ENCODE results near the gene ARPC1A.

The ARPC1A gene

DNA sequence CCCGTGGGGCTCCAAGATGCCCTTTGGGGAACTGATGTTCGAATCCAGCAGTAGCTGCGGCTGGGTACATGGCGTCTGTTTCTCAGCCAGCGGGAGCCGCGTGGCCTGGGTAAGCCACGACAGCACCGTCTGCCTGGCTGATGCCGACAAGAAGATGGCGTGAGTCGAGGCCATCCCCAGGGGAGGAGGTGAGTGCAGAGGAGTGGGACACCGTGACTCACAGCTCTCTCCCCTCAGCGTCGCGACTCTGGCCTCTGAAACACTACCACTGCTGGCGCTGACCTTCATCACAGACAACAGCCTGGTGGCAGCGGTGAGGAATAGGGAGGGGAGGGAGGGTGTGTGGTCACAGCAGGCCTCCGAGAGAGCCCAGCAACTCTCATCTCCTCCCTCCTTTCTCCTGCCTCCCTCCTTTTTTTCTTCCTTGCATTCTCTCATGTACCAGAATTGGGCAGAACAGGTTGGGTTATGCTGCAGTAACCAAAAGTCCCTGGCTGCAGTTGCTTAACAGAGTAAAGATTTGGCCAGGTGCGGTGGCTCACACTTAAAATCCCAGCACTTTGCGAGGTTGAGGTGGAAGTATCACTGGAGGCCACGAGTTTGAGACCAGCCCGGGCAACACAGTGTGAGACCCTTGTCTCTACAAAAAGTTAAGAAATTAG, 65.4 kb downstream of the ARPC1A start:
- no peak for DNase-seq

DNA sequence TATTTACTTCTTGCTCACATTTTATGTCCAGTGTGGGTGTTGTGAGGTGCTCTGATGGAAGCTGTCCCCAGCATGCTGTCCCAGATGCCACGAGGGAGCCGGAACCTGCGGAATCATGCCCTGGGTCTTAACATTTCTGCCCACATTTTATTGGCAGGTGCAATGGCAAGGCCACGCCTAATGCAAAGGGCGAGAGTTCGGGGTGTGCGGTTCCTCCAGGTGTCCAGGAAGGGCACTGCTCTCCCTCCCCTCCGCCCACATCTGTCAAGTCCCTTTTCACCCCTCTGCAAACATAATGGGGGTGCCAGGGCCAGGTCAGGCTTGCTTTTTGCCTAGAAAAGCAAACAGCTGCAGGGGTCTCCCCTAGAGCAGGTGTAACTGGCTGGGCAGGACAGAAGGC, 66.3 kb downstream of the ARPC1A start:
- DNase-seq, result no peak

DNA sequence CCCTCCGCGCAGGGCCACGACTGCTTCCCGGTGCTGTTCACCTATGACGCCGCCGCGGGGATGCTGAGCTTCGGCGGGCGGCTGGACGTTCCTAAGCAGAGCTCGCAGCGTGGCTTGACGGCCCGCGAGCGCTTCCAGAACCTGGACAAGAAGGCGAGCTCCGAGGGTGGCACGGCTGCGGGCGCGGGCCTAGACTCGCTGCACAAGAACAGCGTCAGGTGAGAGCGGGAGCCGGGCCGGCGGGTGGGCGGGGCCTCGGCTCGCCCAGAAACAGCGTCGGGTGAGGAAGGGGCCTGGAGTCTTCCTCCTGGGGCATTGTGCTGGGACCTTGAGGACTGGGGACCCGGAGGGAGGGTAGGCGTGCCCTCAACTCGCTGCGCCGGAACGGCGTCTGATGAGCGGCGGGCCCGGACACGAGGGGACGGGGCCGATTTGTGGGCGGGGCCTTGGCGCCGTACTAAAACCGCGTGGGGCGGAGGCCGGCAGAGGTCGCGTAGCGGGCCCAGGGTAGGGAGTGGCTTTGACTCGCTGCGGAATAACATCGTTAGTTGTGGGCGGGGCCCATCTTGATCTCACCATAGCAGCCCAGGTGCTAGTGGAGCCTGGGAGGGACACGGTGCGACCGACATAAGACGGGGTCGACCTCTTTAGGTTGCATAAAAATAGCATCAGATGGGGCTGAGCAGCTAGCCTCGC, 67.1 kb downstream of the ARPC1A start:
- DNase-seq, result no peak

DNA sequence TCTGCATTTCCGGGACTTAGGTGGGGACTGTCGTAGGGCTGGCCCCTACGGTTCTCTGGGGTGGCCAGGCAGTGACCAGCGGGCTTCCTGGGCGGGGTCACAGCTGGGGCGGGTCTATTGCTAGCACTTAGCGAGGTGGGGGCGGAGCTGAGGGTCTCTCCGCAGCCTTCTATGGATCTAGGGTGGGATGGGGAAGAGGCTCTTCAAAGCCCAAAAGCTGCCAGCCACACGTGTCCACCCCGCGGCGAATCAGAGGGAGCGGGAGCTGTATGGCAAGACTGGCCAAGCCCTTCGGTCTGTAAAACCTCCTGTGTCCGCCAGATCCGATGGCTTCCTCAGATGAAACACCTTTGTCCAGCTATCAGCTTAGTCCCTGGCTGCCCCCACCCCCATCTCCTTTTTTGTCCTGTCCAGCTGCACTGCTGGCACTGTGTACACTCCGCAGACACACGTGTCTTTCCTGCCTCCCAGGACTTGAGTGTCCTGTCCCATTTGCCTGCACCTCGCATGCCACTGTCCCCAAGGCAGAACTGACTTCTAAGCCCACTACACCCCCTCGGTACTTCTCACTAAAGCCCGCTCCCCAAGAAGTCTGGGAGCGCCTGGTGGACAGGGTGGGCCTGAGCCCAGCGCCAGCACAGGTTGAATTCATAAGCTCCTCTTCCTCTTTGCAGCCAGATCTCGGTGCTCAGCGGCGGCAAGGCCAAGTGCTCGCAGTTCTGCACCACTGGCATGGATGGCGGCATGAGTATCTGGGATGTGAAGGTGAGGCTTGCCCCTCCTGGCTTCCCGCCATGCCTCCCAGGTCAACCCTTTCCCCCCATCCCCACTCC, 67.9 kb downstream of the ARPC1A start:
- no peak for DNase-seq

DNA sequence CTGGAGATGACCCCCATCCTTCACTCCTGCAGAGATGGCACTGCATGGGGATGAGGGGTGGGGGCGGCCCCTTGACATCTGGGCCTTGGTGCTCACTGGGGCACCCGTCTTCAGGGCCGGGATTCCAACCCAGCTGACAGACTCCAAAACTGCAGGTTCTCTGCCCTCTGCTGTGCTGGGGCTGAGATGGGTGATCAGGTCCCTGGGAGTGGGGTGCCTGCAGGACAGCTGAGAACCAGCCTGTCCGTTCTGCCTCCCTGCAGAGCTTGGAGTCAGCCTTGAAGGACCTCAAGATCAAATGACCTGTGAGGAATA, 68.4 kb downstream of the ARPC1A start:
- no peak for DNase-seq

DNA sequence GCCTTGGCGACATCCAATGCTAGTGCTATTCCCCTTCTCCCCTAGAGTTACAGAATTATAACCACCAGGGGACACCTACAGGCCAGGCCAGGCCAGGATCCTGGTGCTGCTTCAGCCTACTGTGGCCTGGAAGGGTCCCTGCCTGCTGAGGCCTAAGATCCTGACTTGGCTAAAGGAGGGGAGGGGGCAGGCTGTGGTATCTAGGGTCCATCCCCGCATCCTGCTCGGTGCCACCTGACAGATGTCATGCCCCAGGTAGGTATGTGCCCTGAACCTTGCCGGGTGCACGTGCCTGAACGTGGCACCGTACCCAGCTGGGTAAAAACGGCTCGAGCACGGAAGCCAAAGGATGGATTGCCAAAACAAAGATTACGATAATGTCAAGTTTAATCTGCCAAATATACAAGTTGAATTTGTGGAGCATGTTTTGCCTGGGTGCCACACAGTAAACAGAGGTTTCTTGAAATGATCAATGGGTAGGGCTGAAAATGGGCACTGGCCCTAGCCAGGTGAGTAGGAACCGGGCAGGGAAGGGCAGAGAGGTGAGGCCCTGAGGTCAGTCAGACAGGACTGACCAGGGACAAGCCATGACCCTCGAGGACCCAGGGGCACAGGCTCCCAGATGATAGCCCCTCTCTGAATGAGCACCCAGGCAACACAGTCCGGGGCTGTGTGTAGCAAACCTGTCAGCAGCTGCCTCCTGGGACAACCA, 70.1 kb downstream of the ARPC1A start:
- DNase-seq, result no peak

DNA sequence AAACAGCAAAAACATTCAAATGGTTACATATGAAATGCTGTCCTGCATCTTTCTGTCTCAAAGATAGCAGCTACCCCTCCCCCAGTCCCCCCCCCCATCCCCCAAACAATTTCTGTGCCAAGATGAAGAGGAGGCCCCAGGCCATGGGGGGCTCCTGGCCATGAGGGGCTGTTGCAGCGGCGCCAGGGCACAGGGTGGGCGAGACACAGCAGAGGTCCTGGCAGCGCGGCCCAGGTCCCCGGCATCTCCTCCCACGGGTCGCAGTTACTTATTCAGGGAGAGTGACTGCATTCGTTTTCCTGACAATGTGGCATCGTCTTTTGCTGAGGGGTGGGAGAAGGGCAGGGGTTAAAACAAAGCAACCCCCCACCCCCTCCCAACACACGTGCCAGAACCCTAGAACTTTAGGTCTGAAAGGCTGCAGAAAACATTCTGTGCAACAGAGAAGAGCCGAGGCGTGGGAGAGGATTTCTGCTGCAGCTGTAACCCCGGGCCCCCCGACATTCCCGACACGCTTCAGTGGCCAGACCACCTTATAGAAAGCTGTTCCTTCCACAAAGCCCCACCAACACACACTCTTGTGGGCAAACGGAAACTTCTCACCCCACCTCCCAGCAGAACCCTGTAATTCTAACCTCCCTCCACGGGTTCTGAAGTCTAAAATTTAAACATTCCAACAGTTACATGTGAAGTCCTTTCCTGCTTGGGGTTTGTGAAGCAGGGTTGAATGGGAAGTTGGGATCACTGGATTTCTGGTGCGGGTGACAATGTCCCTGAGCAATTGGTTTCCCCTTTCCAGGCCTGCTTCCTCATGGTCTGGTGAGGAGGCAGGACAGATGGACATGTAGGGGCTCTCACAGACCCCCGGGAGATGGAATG, 71.0 kb downstream of the ARPC1A start:
- DNase-seq, result no peak

DNA sequence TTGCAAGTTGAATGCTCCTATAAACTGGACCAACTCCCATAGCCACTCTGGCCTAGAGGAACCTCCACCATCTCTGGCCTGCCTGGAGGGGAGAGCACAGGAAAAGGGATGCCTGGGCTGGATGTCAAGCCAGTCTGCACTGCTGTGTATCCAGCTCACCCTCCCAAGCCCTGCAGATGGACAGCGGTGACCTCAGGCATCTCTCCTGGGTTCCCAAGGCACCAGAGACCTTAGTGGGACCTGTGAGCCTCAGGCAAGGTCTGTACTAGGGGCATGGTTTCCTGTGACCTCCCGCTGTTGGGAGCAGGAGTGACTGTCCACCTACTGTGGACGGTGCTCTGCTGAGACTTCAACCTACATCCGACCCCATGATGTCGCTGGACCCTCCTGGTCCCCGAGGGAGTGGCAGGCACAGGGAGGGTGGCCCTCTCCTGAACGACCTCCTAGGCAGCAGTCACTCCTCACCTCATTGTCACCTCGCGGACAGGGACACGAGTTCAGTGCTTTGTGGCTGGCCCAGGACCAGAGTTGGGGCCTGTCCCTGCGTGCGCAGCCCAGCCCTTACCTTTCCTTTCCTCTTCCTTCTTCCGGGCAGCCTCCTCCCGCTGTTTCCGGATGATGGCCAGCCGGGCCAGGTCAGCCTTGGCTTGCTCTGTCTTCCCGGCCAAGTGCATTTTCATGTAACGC, 71.7 kb downstream of the ARPC1A start:
- DNase-seq, result no peak

DNA sequence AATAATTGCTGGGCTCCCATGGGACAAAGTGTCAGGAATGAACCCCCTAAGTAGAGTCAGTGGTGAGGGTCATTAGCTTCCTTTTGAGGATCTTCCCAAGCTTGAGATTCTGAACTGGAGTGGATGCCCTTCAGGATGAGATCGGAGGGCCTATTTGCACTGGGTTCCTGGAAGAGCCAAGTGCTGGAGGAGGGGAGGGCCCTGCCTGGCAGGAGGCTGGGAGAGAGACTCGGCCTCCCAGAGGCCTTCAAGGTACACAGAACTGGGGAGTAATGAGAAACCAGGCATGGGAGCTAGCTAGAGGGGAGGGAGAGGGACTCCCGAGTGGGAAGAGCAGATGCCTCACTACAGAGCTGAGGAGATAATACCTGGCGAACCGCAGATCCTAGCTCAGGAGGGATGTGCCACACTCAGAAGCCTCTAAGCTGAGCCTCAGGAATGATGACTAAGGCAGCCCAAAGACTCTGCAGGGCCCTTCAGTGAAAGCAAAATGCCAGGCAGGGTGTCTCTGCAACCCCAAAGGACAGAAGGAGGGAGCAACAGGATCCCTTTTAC, 73.3 kb downstream of the ARPC1A start:
- no peak for DNase-seq

DNA sequence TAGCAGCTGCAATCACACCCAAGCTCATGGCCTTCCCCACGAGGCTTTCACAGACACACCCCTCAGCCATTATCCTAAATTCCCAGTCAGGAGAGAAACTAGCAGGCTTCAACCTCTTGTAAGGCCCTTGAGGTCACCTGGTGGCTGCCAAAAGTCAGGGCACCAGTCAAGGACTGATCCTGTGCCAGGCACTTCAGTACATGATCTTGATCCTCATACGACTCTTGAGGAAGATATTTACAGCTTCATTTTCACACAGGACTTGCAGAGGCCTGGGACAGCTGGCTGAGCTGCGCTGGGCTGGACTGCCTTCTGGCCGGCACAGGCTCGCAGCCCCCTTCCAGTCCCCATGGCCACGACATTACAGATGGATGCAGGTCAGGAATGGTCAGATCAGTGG, 73.9 kb downstream of the ARPC1A start:
- DNase-seq, result no peak

DNA sequence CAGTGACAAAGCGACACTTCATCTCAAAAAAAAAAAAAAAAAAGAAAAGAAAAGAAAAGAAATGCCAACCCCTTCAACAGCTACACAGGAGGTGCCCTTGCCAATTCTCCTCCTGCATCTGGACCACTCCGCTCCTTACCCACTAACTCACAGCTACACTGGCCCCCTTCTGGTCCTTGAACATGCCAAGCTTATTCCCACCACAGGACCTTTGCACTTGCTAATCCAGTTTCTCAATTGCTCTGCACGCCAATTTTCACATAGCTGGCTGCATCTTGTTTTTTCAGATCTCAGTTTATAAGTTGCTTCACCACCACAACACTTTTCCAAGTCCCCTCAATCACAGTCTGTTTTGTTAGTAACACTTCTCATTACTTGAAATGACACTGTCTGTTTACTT, 77.2 kb downstream of the ARPC1A start:
- DNase-seq, result no peak

DNA sequence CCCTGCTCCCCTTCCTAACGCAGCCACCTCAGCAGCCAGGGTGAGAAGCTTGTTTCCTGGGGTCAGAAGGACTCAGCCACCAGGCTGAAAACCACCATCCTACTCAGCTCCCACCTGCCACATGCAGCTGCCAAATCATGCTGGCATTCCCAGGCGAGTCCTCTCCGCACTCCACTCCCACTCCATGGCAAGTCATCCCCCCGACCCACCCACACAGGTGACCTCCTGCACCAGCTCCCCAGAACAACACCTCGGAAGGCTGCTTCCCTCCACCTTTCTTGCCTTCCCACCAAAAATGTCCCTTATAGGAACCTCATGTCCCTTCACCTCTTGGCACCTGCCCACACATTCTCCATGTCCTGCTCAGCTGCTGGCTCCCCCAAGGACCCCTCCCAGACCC, 78.1 kb downstream of the ARPC1A start:
- no peak for DNase-seq

DNA sequence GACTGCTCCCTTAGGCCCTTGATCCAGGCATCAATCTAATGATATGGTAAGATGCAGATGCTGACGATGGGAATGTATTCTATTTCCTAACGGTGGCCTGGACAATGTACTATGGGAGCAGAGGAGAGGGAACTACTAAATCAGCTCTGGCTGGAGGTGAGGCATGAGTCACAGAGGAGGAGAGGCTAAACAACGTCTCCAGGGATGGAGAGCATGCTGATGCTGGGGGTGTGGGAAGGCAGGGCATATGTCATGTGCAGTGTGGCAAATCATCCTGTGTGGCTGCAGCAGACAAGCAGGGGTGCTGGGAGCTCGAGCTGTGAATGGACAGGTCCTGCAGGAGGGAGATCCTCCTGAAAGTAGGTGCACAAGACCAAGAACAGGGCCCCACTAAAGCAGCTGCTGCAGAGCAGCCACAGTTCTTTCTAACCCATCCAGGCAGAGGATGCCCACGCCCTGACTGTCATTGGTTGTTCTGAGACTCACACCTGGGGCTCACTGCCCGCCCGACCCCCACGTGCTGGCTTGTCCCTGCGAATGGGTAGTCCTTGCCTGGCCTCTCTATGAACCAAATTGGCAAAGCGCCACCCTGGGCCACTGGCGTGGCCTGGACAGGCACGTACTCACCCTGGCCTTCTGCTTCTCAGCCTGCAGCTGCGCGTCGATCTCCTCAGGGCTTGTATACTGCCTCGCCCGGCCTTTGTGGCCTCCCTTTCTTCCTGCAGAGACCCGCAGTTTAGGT, 78.7 kb downstream of the ARPC1A start:
- no peak for DNase-seq

DNA sequence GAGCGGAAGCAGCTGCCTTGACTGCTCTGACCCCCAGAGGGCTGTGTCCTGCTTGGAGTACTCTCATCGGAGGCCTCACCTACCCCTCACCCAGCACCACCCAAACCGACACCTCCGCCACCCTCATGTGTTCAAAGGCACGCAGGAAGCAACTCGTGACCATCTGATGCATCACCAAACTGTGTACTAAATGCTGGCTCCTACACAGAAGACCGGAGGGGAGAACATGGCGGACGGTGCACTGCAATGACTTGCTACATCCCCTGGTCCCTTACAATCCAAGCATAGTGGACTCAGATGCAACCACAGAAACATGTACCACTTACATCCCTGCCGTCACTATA, 79.3 kb downstream of the ARPC1A start:
- no peak for DNase-seq

DNA sequence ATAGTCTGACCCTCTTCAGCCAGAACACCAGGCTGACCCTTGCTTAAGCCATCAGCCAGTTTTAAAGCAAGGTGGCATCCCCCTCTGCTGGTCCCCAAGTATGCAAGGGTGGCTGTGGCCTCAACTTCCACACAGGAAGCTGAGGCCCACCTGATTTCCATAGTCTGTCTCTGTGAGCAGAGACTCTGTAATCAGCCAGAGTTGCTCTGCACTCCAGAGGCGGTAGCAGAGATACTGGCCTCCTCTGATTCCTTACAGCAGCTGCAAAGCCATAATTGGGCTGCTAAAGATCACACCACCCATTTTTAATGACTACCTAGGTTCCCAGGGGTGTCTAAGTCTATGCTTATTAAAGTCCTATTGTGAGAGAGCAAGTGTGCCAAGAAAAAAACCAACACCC, 80.9 kb downstream of the ARPC1A start:
- DNase-seq, result no peak

DNA sequence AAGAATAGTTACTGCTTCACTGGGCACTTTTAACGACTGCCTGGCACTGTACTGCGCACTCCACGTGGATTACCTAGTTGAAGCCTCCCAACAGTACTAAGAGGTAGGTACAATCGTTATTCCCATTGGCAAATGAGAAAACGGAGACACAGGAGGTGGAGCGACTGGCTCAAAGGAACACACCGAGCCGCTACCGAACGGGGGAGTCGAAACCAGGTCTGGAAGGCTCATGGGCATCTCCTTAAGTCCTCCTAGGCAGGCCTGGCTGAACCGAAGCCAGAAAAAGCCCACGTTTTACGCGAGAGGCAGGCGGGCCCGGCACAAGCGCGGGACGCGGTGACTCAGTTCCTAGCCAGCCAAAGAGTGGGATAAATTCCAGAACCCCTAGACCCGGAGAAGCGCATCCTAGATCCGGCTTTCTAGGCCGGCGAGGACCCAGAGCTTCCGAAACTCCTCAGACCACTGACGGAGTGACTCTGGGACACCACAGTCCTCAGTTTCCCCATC, 82.2 kb downstream of the ARPC1A start:
- DNase-seq, result no peak

DNA sequence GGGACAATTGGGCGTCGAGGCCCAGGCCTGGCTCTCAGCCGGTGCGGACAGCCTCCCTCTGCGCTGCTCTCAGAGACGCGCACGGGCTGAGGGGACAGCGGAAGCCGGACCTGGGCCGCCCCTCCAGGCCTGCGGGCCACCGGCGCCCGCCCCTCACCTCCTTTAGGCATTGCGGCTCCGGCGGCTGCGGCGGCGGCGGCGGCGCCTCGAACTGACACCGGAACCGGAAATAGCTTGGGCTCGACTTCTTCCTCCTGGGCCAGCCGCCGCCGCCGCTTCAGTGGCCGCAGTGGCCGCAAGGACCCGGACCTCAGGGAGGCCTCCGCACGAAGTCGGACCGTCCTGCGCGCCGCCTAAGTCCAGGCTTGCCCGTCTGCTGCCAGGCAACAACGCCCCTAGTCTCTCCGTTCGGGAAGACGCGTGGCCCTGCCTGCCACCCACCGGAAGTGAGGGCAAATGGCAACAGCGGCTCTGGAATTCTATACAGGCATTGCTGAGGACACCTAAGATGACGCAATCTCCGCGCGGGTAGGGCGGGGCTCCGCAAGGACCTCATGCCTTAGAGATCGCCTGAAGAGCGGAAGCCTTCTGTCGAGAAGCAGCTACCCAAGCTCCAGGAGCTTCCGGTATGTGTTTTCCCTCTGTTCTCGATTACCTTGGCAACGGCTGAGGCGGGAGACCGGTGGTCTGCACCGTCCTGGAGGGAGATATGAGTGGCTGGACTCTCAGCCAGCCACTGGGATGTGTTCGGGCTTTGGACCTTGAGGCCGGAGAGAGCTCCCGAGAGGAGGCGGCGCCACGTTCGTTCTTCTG, 82.9 kb downstream of the ARPC1A start, which contains the start of the genes BUD31 and PDAP1:
BUD31 (plus strand) TSS at position 591 of the 813 bp plus-strand sequence. CDS start 2,124 bp downstream, outside the sequence.
PDAP1 (minus strand) TSS at position 219 of the 813 bp plus-strand sequence; CDS start at position 170, 49 bp downstream.
- peak; percentile 93 for DNase-seq

DNA sequence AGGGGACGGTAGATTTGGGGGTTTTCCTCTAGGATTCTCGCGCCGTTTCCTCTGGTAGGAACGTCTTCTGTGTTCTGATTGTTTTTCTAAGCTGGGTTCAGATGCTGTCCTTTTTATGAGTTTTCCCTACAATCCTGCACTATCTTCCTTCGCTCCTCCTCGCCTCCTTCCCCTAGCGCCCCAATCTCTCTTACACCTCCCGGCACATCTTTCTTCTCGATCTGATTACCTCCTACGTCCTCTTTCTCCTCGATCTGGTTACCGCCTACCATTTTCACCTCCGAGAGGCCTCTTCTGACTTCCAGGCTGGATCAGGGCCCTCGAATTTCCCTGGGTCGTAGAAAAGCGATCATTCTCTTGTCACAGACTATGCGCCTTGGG, 83.5 kb downstream of the ARPC1A start:
- no peak for DNase-seq

DNA sequence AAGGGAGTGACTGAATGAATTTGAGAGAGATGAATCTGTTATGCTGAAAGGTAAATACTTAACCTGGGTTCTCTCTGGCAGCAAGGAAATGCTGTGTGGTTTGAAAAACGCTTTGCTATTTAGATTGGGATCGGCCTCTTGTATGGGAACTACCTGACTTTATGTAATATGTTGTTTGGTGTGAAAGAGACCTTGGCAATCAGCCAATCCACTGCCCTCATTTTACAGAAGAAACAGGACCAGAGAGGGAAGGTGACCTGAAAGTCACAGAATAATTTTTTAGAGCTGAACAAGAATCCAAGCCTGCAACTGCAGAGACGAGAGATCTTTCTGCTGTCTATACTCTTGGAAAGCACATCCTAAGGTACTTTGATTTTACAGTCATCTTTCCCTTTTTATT, 84.1 kb downstream of the ARPC1A start:
- DNase-seq, result no peak

DNA sequence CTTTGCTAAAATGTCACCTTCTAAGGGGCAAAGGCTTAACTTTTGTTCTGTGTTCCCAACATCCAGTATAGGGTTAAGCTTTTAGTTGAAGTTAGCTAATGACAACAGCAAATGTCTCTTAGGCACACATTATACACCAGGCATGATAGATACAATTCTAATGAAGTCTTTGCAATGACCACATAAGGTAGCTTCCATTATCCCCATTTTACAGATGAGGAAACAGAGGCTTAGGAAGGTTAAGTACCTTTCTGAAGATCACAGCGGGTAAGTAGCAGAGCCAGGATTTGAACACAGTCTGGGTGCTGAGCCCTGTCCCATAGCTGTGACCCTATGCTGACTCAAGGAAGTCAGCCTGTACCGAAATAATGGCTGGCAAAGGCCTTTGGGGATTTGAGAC, 84.9 kb downstream of the ARPC1A start:
- no peak for DNase-seq

Data from GDM1 (cell line).